Gastroesophageal sphincter (tissue), 4 donors: Measurements from ENCODE around the gene PARD6G. TPM values are rescaled to one million over a fixed set of nuclear protein-coding genes. Genes with fewer than 3 reads are reported as not detected.

Source experiments
- ATAC-seq: fragments of 150-250 bp; one replicate; pipeline ENCODE4 v1.9.1; 2016; ENCODE audit warnings: mild to moderate bottlenecking, moderate library complexity
- H3K27ac ChIP-seq, 4 donors: fragments of 200-600 bp; sonication (generic) in 3 of 4; 1 replicate in 3 of 4; 2 replicates in 1 of 4; pipeline ENCODE4 v1.5.1; 2016 to 2019
- H3K27me3 ChIP-seq: fragments of 200-600 bp; sonication (generic); one replicate; pipeline ENCODE4 v1.5.1; 2019
- H3K36me3 ChIP-seq, 2 donors: fragments of 200-600 bp; sonication (generic); one replicate each; pipeline ENCODE4 v1.5.1; 2019; ENCODE audit warnings: control low read depth in 1 of 2
- H3K4me1 ChIP-seq, 3 donors: fragments of 200-600 bp; sonication (generic); 1 replicate in 2 of 3; 2 replicates in 1 of 3; pipeline ENCODE4 v1.5.1; 2016 to 2019; ENCODE audit warnings: control low read depth in 2 of 3
- H3K4me3 ChIP-seq, 2 donors: fragments of 200-600 bp; sonication (generic); one replicate each; pipeline ENCODE4 v1.5.1; 2019; ENCODE audit warnings: mild to moderate bottlenecking in 1 of 2, moderate library complexity in 1 of 2
- H3K9me3 ChIP-seq, 3 donors: fragments of 200-600 bp; sonication (generic); one replicate each; pipeline ENCODE4 v1.5.1; 2017 to 2019; ENCODE audit warnings: control low read depth in 2 of 3
- CTCF ChIP-seq, 4 experiments: fragments of 200-600 bp in 2 of 4; fragments of 450-650 bp in 2 of 4; sonication (generic) in 1 of 4; IDR thresholded peaks; one replicate each; pipeline ENCODE4 v1.5.1; 2017 to 2019; ENCODE audit warnings: antibody characterized with exemption in 4 of 4, mild to moderate bottlenecking in 2 of 4, moderate library complexity in 2 of 4
- EP300 ChIP-seq: sonication (generic); formaldehyde crosslinking; IDR thresholded peaks from one replicate; pipeline ENCODE4 v1.6.1; 2017; ENCODE audit warnings: antibody characterized with exemption, mild to moderate bottlenecking
- POLR2A ChIP-seq, 2 donors: fragments of 450-650 bp; IDR thresholded peaks; one replicate each; pipeline ENCODE4 v1.6.1; 2017; ENCODE audit warnings: antibody characterized with exemption in 2 of 2, mild to moderate bottlenecking in 2 of 2, moderate library complexity in 1 of 2
- POLR2AphosphoS5 ChIP-seq: sonication (generic); formaldehyde crosslinking; IDR thresholded peaks from one replicate; pipeline ENCODE4 v1.6.1; 2017; ENCODE audit warnings: antibody characterized with exemption
- WGBS, 2 donors: methylation state at CpG; one replicate each; pipeline ENCODE4 v1.1.5; 2018; ENCODE audit warnings: low coverage in 1 of 2; 5-methylcytosine and 5-hydroxymethylcytosine counted together
- total RNA-seq, 4 donors: library from RNA; depleted of rRNA; stranded (reverse); fragments of >200 nt; gene quantifications; one replicate each; pipeline ENCODE4 v1.1.0, GENCODE V29; 2016

PARD6G gene
- total RNA-seq, 4 donors from 2014 or later, result 3.7 to 14.0 (median 8.6) TPM

- H3K27ac ChIP-seq, result no peak overlapping the region
- H3K4me1 ChIP-seq, result peaks cover 0 to 11% (median 0%) of the 10 kb centered on the region in 3 donors
- no peak overlapping the region for H3K4me3 ChIP-seq
- peaks cover 3 to 83% of the 10 kb centered on the region in 2 donors for H3K36me3 ChIP-seq
- WGBS, 2 donors, result 100% methylated on average over 1 of the region's 1 CpG
- TF ChIP-seq POLR2AphosphoS5, result no peak
- no peak for TF ChIP-seq CTCF (IDR thresholded peaks at IDR 0.05)
- no peak for TF ChIP-seq POLR2A (IDR thresholded peaks at IDR 0.05)
- no peak for TF ChIP-seq EP300
- no peak for ATAC-seq
- no peaks in the 10 kb centered on the region for H3K27me3 ChIP-seq
- no peaks in the 10 kb centered on the region for H3K9me3 ChIP-seq
These were observed 112.2 kb downstream of the PARD6G start for GRCh38 chr18:80135136-80135535.

GRCh38 chr18:80133124-80133523 is 114.2 kb downstream of the PARD6G start:
- 64 to 73% methylated on average over 1 of the region's 1 CpG for WGBS, 2 donors
- TF ChIP-seq POLR2A (IDR thresholded peaks at IDR 0.05) (no peak), CTCF (IDR thresholded peaks at IDR 0.05) (no peak), POLR2AphosphoS5 (no peak), EP300 (no peak)
- Histone ChIP-seq H3K4me1 (peaks cover 0 to 17% (median 0%) of the 10 kb centered on the region in 3 donors), H3K27me3 (no peaks in the 10 kb centered on the region), H3K9me3 (no peaks in the 10 kb centered on the region), H3K36me3 (peaks cover 3 to 63% of the 10 kb centered on the region in 2 donors), H3K27ac (no peak overlapping the region), H3K4me3 (no peak overlapping the region)
- no peak for ATAC-seq

GRCh38 chr18:80132180-80132812 is 115.0 kb downstream of the PARD6G start:
- H3K36me3 ChIP-seq, result peaks cover 3 to 54% of the 10 kb centered on the region in 2 donors
- ATAC-seq, result no peak
- no peaks in the 10 kb centered on the region for H3K9me3 ChIP-seq
- TF ChIP-seq POLR2AphosphoS5 (no peak), EP300 (no peak), CTCF (IDR thresholded peaks at IDR 0.05) (no peak), POLR2A (IDR thresholded peaks at IDR 0.05) (no peak)
- peaks cover 0 to 17% (median 0%) of the 10 kb centered on the region in 3 donors for H3K4me1 ChIP-seq
- H3K4me3 ChIP-seq, result no peak overlapping the region
- H3K27ac ChIP-seq, result no peak overlapping the region
- no peaks in the 10 kb centered on the region for H3K27me3 ChIP-seq
- 84 to 85% methylated on average over 3 of the region's 3 CpGs for WGBS, 2 donors

- TF ChIP-seq POLR2A (IDR thresholded peaks at IDR 0.05), result no peak
- TF ChIP-seq POLR2AphosphoS5, result no peak
- TF ChIP-seq EP300, result no peak
- TF ChIP-seq CTCF (IDR thresholded peaks at IDR 0.05), result no peak
- WGBS, 2 donors, result 100% methylated on average over 1 to 2 of the region's 5 CpGs
- H3K27ac ChIP-seq, result no peak overlapping the region
- H3K36me3 ChIP-seq, result peaks cover 0 to 37% of the 10 kb centered on the region in 2 donors
- no peak overlapping the region for H3K4me3 ChIP-seq
- no peaks in the 10 kb centered on the region for H3K9me3 ChIP-seq
- peaks cover 0 to 17% (median 0%) of the 10 kb centered on the region in 3 donors for H3K4me1 ChIP-seq
- H3K27me3 ChIP-seq, result no peaks in the 10 kb centered on the region
- no peak for ATAC-seq
These were observed 116.8 kb downstream of the PARD6G start for GRCh38 chr18:80130555-80130954.
